Naive B cell (primary cell): ENCODE measurements around the gene CCDC70. TPM values are rescaled to one million over a fixed set of nuclear protein-coding genes. Genes with fewer than 3 reads are reported as not detected.

ENCODE experiments used
- ATAC-seq, 2 donors: fragments of 150-1000 bp; cut with Tn5 transposase; 2 replicates each; pipeline ENCODE4 v1.10.0; 2021; ENCODE audit warnings: low read depth in 2 of 2, mild to moderate bottlenecking in 2 of 2, moderate library complexity in 2 of 2
- DNase-seq: peaks from one replicate; pipeline ENCODE4 v3.0.0; 2022
- H3K27ac Mint-ChIP-seq, 6 donors: one replicate each; pipeline ENCODE4 v1.8.0; 2020 to 2022; ENCODE audit warnings: mild to moderate bottlenecking in 6 of 6, mixed read lengths in 6 of 6, moderate library complexity in 5 of 6, inconsistent platforms in 2 of 6
- H3K27me3 Mint-ChIP-seq, 3 donors: one replicate each; pipeline ENCODE4 v1.8.0; 2021 to 2022; ENCODE audit warnings: mixed read lengths in 3 of 3, mild to moderate bottlenecking in 1 of 3
- H3K36me3 Mint-ChIP-seq, 2 donors: one replicate each; pipeline ENCODE4 v1.8.0; 2020 to 2022; ENCODE audit warnings: mixed read lengths in 2 of 2, inconsistent platforms in 1 of 2, mild to moderate bottlenecking in 1 of 2
- H3K4me1 Mint-ChIP-seq, 3 donors: one replicate each; pipeline ENCODE4 v1.8.0; 2020 to 2022; ENCODE audit warnings: mixed read lengths in 3 of 3, inconsistent platforms in 1 of 3, mild to moderate bottlenecking in 1 of 3, moderate library complexity in 1 of 3
- H3K4me3 Mint-ChIP-seq, 8 donors: one replicate each; pipeline ENCODE4 v1.8.0; 2020 to 2022; ENCODE audit warnings: mild to moderate bottlenecking in 8 of 8, mixed read lengths in 8 of 8, moderate library complexity in 8 of 8, inconsistent platforms in 2 of 8
- H3K9me3 Mint-ChIP-seq, 7 donors: one replicate each; pipeline ENCODE4 v1.8.0; 2020 to 2022; ENCODE audit warnings: mixed read lengths in 7 of 7, mild to moderate bottlenecking in 5 of 7, inconsistent platforms in 2 of 7, moderate library complexity in 1 of 7
- polyA plus RNA-seq, 6 donors: library from polyadenylated mRNA; unstranded; fragments of 300-500 nt; fragmentation: Illumina TruSeq; gene quantifications; one replicate each; pipeline ENCODE4 v1.2.3, GENCODE V29; 2021; ENCODE audit warnings: low read depth in 6 of 6

Gene CCDC70
- polyA plus RNA-seq, 6 donors from 2014 or later = not detected

DNA sequence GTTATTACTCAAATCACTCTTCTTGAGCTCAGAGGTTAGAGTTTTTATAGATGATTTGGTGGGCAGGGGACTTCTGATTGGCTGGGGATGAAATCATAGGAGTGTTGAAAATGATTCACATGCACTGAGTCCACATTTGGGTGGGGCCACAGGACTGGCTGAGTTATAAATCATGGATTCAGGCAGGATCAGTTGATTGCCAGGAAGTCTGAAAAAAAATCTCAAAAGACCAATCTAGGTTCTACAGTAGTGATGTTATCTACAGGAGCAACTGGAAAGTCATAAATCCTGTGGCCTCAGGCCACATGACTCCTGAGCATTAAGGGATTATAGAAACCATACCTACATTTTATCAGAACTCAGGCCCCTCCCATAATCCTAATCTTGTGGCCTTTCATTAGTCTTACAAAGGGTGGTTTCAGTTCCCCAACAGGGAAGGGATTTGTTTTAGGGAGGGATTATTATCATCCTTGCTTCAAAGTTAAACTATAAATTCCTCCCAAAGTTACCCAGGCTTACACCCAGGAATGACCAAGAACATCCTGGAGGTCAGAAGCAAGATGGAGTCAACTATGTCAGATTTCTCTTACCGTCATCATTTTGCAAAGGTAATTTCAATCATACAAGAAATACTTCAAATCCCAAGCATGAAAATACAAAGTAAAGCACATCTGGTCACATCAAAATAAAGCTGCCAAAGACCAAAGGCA lies 5.6 kb upstream of the CCDC70 start:
- H3K9me3 Mint-ChIP-seq = no peaks in the 10 kb centered on the region
- no peaks in the 10 kb centered on the region for H3K36me3 Mint-ChIP-seq
- H3K4me3 Mint-ChIP-seq = no peak overlapping the region
- ATAC-seq (no peak), DNase-seq (no peak)
- peaks cover 0 to 5% (median 0%) of the 10 kb centered on the region in 3 donors for H3K27me3 Mint-ChIP-seq
- H3K4me1 Mint-ChIP-seq = no peaks in the 10 kb centered on the region
- H3K27ac Mint-ChIP-seq = peak overlapping the region in 1 of 6 donors; percentile 12

DNA sequence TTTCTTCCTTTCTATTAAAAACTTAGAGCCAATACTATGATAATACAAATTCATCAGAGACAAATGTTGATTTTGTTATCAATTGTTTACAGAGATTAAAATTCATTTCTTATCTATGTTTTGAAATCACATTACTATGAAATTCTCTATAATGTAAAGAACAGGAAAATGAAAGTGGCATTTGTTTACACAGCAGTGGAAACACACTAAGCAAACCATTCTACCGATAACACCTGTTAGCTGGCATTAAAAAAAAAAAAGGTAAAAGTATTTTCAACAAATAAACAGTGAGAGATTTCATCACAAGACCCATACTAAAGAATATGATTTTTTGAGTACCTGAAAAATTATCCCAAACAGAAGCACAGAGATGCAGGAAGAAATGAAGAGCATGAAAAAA lies 4.8 kb upstream of the CCDC70 start:
- peaks cover 0 to 5% (median 0%) of the 10 kb centered on the region in 3 donors for H3K27me3 Mint-ChIP-seq
- no peak overlapping the region for H3K4me3 Mint-ChIP-seq
- peak overlapping the region in 1 of 6 donors; percentile 12 for H3K27ac Mint-ChIP-seq
- H3K36me3 Mint-ChIP-seq = no peaks in the 10 kb centered on the region
- no peak for DNase-seq
- H3K9me3 Mint-ChIP-seq = no peaks in the 10 kb centered on the region
- no peak for ATAC-seq
- no peaks in the 10 kb centered on the region for H3K4me1 Mint-ChIP-seq

- Mint-ChIP-seq H3K4me1 (no peaks in the 10 kb centered on the region), H3K4me3 (no peak overlapping the region), H3K36me3 (no peaks in the 10 kb centered on the region), H3K27me3 (peaks cover 0 to 13% (median 5%) of the 10 kb centered on the region in 3 donors), H3K27ac (no peak overlapping the region), H3K9me3 (no peaks in the 10 kb centered on the region)
- ATAC-seq = no peak
- DNase-seq = no peak
These were observed 3.1 kb upstream of the CCDC70 start for GRCh38 chr13:51858433-51859247.

DNA sequence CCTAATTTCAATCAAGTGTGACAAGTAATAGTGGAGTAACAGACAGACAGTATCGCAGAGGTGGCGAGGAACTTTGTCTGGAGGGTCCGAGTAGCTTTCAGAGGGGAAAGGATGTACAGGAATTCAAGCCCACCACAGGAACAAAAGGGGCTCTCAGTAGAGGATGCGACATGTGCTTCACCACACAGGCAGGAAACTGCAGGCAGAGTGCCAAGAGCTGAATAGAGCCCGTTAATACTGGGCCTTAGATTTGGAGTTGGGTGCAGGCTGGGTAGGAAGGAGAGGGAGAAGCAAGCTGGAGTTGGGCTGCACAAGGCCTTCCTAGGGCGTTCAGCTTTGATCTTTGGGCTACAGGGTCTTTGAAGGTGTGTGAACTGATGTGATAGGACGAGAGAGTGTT lies 1.2 kb downstream of the CCDC70 start:
- Mint-ChIP-seq H3K4me1 (no peaks in the 10 kb centered on the region), H3K9me3 (no peaks in the 10 kb centered on the region), H3K36me3 (no peaks in the 10 kb centered on the region), H3K4me3 (no peak overlapping the region), H3K27ac (peak overlapping the region in 1 of 6 donors; percentile 1), H3K27me3 (peaks cover 0 to 20% (median 0%) of the 10 kb centered on the region in 3 donors)
- ATAC-seq (no peak), DNase-seq (no peak)

DNA sequence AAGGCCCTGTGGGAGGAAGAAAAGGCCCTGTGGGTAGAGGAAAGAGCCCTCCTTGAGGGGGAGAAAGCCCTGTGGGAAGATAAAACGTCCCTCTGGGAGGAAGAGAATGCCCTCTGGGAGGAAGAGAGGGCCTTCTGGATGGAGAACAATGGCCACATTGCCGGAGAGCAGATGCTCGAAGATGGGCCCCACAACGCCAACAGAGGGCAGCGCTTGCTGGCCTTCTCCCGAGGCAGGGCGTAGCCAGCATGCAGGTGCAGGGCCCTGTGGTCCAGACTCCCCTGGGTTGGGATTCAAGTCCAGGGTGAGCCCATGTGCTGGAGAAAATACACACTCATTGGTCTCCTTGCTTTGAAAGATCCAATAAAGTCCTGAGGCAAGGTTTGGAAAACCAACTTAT lies 4.1 kb downstream of the CCDC70 start:
- Mint-ChIP-seq H3K27me3 (peaks cover 0 to 20% (median 0%) of the 10 kb centered on the region in 3 donors), H3K27ac (no peak overlapping the region), H3K4me3 (no peak overlapping the region), H3K36me3 (no peaks in the 10 kb centered on the region), H3K9me3 (no peaks in the 10 kb centered on the region), H3K4me1 (no peaks in the 10 kb centered on the region)
- ATAC-seq = no peak
- no peak for DNase-seq

- no peaks in the 10 kb centered on the region for H3K36me3 Mint-ChIP-seq
- ATAC-seq (no peak), DNase-seq (no peak)
- peaks cover 0 to 20% (median 0%) of the 10 kb centered on the region in 3 donors for H3K27me3 Mint-ChIP-seq
- no peak overlapping the region for H3K4me3 Mint-ChIP-seq
- H3K9me3 Mint-ChIP-seq = no peaks in the 10 kb centered on the region
- H3K4me1 Mint-ChIP-seq = no peaks in the 10 kb centered on the region
- no peak overlapping the region for H3K27ac Mint-ChIP-seq
These were observed 5.3 kb downstream of the CCDC70 start for GRCh38 chr13:51867062-51867461.

- Mint-ChIP-seq H3K27ac (no peak overlapping the region), H3K9me3 (no peaks in the 10 kb centered on the region), H3K27me3 (peaks cover 0 to 7% (median 0%) of the 10 kb centered on the region in 3 donors), H3K36me3 (no peaks in the 10 kb centered on the region), H3K4me1 (no peaks in the 10 kb centered on the region), H3K4me3 (no peak overlapping the region)
- no peak for ATAC-seq
- no peak for DNase-seq
These were observed 8.1 kb downstream of the CCDC70 start for GRCh38 chr13:51869916-51870315.

DNA sequence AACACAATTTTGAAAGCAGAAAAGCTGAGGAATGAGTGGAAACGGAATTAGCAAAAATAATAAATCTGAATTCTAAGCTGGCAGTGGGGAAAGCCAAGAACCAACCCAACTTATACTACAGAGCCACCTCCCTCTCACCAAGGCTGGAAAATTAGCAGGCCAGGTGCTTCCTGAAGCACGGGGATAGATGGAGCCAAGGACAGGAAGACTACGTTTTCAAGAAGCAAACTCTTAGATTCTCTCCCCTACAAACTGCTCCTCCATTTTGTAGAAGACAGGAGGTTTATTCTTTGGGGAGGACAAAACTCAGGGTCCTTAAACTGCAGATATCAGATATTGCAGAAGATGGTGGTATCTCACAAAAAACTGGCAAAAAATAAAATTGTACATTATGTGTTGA lies 8.8 kb downstream of the CCDC70 start:
- peaks cover 0 to 7% (median 0%) of the 10 kb centered on the region in 3 donors for H3K27me3 Mint-ChIP-seq
- DNase-seq (no peak), ATAC-seq (no peak)
- no peak overlapping the region for H3K27ac Mint-ChIP-seq
- H3K4me3 Mint-ChIP-seq = no peak overlapping the region
- H3K9me3 Mint-ChIP-seq = no peaks in the 10 kb centered on the region
- H3K4me1 Mint-ChIP-seq = no peaks in the 10 kb centered on the region
- no peaks in the 10 kb centered on the region for H3K36me3 Mint-ChIP-seq

DNA sequence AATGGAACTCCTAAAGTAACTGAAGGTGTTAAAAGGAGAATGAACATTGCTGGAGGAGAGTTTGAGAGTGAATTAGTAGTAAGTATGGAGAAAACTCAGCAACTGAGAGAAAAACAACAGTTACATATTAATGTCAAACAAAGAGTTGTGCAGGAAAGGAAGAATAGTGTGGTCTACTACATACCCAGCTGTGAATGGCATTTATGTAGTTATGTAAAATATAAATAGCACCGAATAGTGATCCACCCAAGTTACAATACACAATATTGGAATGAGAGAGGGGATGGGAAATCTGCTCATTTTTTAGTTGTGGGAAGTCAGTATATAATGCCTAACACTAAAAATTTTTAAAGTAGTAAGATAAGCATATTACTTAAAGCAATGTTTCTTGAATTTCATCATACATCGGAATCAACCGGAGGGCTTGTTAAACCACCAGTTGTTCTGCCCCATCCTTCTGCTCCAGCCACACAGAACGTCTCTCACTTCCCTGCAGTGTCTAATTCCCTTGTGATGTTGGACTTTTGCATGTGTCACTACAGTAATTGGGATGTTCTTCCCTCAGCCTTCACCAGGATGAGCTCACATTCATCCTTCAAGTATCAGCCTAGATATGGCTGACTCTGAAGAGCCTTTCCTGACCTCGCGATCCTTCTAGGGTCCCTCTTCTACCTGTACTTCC lies 11.5 kb downstream of the CCDC70 start:
- Mint-ChIP-seq H3K36me3 (no peaks in the 10 kb centered on the region), H3K4me1 (no peaks in the 10 kb centered on the region), H3K27me3 (peaks cover 0 to 9% (median 0%) of the 10 kb centered on the region in 3 donors), H3K4me3 (no peak overlapping the region), H3K9me3 (no peaks in the 10 kb centered on the region), H3K27ac (peak overlapping the region in 1 of 6 donors; percentile 24)
- no peak for ATAC-seq
- DNase-seq = no peak

- H3K4me1 Mint-ChIP-seq = no peaks in the 10 kb centered on the region
- peaks cover 0 to 9% (median 0%) of the 10 kb centered on the region in 3 donors for H3K27me3 Mint-ChIP-seq
- no peaks in the 10 kb centered on the region for H3K36me3 Mint-ChIP-seq
- H3K9me3 Mint-ChIP-seq = no peaks in the 10 kb centered on the region
- no peak overlapping the region for H3K4me3 Mint-ChIP-seq
- ATAC-seq (no peak), DNase-seq (no peak)
- H3K27ac Mint-ChIP-seq = peak overlapping the region in 1 of 6 donors; percentile 9
These were observed 12.1 kb downstream of the CCDC70 start for GRCh38 chr13:51873837-51874236.

GRCh38 chr13:51874651-51875050 lies 12.9 kb downstream of the CCDC70 start:
- no peaks in the 10 kb centered on the region for H3K36me3 Mint-ChIP-seq
- H3K9me3 Mint-ChIP-seq = peaks cover 0 to 1% (median 0%) of the 10 kb centered on the region in 7 donors
- peaks cover 0 to 9% (median 0%) of the 10 kb centered on the region in 3 donors for H3K27me3 Mint-ChIP-seq
- no peaks in the 10 kb centered on the region for H3K4me1 Mint-ChIP-seq
- no peak overlapping the region for H3K4me3 Mint-ChIP-seq
- ATAC-seq (no peak), DNase-seq (no peak)
- H3K27ac Mint-ChIP-seq = no peak overlapping the region

- H3K36me3 Mint-ChIP-seq = peaks cover 0 to 23% of the 10 kb centered on the region in 2 donors
- peaks cover 5 to 29% (median 20%) of the 10 kb centered on the region in 7 donors for H3K9me3 Mint-ChIP-seq
- DNase-seq = no peak
- H3K27ac Mint-ChIP-seq = no peak overlapping the region
- H3K4me3 Mint-ChIP-seq = no peak overlapping the region
- H3K27me3 Mint-ChIP-seq = peaks cover 0 to 9% (median 0%) of the 10 kb centered on the region in 3 donors
- ATAC-seq = no peak
- no peaks in the 10 kb centered on the region for H3K4me1 Mint-ChIP-seq
These were observed 17.4 kb downstream of the CCDC70 start for GRCh38 chr13:51879133-51879532.

GRCh38 chr13:51881296-51881695 lies 19.5 kb downstream of the CCDC70 start:
- H3K4me3 Mint-ChIP-seq = no peak overlapping the region
- peaks cover 0 to 4% (median 2%) of the 10 kb centered on the region in 3 donors for H3K27me3 Mint-ChIP-seq
- DNase-seq (no peak), ATAC-seq (no peak)
- H3K9me3 Mint-ChIP-seq = peaks cover 5 to 44% (median 27%) of the 10 kb centered on the region in 7 donors
- H3K27ac Mint-ChIP-seq = no peak overlapping the region
- peaks cover 0 to 34% of the 10 kb centered on the region in 2 donors for H3K36me3 Mint-ChIP-seq
- H3K4me1 Mint-ChIP-seq = no peaks in the 10 kb centered on the region
